ENCODE results near the gene TPCN1. TPM values are rescaled to one million over a fixed set of nuclear protein-coding genes. Genes with fewer than 3 reads are reported as not detected.
A peak's percentile ranks its signal among the peaks of the same experiment; 100 is the strongest.

Gene TPCN1
- total and polyA plus RNA-seq, 2 donors (not counting 1 experiment from before 2014, with no cell fraction given): 17.2 to 17.8 TPM

DNA sequence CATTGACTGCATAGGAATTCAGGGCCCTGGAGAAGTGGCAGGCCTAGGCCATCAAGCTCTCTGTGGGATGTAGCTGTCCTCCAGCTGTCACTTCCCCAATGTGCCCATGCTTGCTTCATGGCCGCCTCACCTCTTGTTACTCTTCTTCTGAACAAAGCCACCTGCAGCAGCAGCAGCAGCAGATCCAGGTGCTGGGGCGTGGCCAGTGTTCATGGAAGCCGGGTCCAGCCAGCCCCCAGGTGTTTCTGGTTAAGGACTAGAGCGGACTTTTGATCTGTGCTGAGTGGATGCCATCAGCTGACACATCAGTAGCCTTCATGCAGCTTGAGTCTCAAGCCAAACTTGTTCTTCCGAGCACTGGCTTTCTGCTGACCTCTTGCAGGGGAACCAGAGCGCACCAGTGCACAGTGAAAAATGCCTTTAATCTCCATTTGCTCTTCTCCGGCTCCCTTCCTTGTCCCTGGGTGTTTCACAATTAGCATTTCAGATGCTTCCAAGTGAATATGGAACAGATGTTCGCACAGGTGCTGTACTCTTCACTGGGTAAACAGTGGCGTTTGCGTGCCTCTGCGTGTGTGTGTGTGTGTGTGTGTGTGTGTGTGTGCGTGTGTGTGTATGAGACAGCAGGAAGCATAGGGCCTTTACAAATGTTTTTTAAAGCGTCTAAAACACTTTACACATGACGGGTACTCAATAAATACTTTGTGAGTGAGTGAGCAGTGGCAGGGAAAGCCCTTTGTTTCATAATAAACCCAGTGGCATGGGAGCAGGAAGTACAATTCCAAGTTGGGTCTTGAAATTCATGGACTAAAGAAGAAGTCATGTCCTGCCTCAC is 20.1 kb downstream of the TPCN1 start:
- H3K36me3 ChIP-seq (ENCODE audit: control insufficient read depth, insufficient read depth, low read length): no peaks in the 10 kb centered on the region
- DNase-seq (ENCODE audit: low read depth in 2 of 2): peak; percentile 78 to 95
- H4K20me1 ChIP-seq (ENCODE audit: control insufficient read depth, extremely low read depth, insufficient read depth, low read length): no peaks in the 10 kb centered on the region
- H3K9ac ChIP-seq (ENCODE audit: insufficient read depth, low read length): peak overlapping the region; percentile 36
- H3K4me1 ChIP-seq (ENCODE audit: control insufficient read depth, extremely low read depth, insufficient read depth, low read length): peaks cover 34% of the 10 kb centered on the region
- TF ChIP-seq, protein P1, sequence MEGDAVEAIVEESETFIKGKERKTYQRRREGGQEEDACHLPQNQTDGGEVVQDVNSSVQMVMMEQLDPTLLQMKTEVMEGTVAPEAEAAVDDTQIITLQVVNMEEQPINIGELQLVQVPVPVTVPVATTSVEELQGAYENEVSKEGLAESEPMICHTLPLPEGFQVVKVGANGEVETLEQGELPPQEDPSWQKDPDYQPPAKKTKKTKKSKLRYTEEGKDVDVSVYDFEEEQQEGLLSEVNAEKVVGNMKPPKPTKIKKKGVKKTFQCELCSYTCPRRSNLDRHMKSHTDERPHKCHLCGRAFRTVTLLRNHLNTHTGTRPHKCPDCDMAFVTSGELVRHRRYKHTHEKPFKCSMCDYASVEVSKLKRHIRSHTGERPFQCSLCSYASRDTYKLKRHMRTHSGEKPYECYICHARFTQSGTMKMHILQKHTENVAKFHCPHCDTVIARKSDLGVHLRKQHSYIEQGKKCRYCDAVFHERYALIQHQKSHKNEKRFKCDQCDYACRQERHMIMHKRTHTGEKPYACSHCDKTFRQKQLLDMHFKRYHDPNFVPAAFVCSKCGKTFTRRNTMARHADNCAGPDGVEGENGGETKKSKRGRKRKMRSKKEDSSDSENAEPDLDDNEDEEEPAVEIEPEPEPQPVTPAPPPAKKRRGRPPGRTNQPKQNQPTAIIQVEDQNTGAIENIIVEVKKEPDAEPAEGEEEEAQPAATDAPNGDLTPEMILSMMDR (conservative IDR thresholded peaks at IDR 0.05 in 1 of 2, IDR thresholded peaks at IDR 0.05 in 1 of 2; ENCODE audit: low read depth in 1 of 2, low read length in 2 of 2): no peak
- no peak for TF ChIP-seq EZH2 (IDR thresholded peaks at IDR 0.05; ENCODE audit: low read length, missing control alignments)
- no peak overlapping the region for H2AFZ ChIP-seq (ENCODE audit: low read length)
- no peaks in the 10 kb centered on the region for H3K79me2 ChIP-seq (ENCODE audit: control insufficient read depth, insufficient read depth, low read length)
- H3K27ac ChIP-seq (ENCODE audit: insufficient read depth, low read length): peak overlapping the region; percentile 70
- peak overlapping the region; percentile 40 for H3K4me2 ChIP-seq (ENCODE audit: extremely low read depth, insufficient read depth, low read length)
- no peaks in the 10 kb centered on the region for H3K9me3 ChIP-seq (ENCODE audit: control insufficient read depth, insufficient read depth, low read depth, low read length)
- H3K4me3 ChIP-seq (replicated peaks in 1 of 4; ENCODE audit: control extremely low read depth in 1 of 4, insufficient read depth in 1 of 4, low read depth in 3 of 4, low read length in 4 of 4): no peak overlapping the region
- no peaks in the 10 kb centered on the region for H3K27me3 ChIP-seq (ENCODE audit: control insufficient read depth, insufficient read depth, low read length)

DNA sequence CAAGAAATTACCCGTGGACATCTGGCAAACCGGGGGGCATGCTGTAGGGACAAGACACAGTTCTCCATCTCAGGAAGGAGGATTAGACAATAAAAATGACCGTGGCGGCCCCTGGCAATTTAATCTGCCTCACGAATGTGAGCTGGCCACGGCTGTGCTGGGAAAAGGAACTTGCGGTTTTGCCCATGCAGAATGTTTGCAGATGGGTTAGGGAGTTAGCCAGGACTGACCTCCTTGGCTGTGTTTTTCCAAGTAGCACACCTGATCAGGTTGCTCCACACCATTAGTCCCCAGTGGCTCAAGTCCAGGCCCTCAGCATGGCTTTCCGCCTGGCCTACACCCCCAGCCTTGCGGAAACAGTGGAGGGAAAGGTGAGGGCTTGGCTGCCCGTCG is 20.8 kb downstream of the TPCN1 start:
- no peak for TF ChIP-seq EZH2 (IDR thresholded peaks at IDR 0.05; ENCODE audit: low read length, missing control alignments)
- TF ChIP-seq, protein P1 (conservative IDR thresholded peaks at IDR 0.05 in 1 of 2, IDR thresholded peaks at IDR 0.05 in 1 of 2; ENCODE audit: low read depth in 1 of 2, low read length in 2 of 2): no peak
- Histone ChIP-seq H3K36me3 (ENCODE audit: control insufficient read depth, insufficient read depth, low read length) (no peaks in the 10 kb centered on the region), H3K9me3 (ENCODE audit: control insufficient read depth, insufficient read depth, low read depth, low read length) (no peaks in the 10 kb centered on the region), H3K4me3 (replicated peaks in 1 of 4; ENCODE audit: control extremely low read depth in 1 of 4, insufficient read depth in 1 of 4, low read depth in 3 of 4, low read length in 4 of 4) (no peak overlapping the region), H3K4me2 (ENCODE audit: extremely low read depth, insufficient read depth, low read length) (no peak overlapping the region), H3K79me2 (ENCODE audit: control insufficient read depth, insufficient read depth, low read length) (no peaks in the 10 kb centered on the region), H3K27ac (ENCODE audit: insufficient read depth, low read length) (peak overlapping the region; percentile 70), H3K27me3 (ENCODE audit: control insufficient read depth, insufficient read depth, low read length) (no peaks in the 10 kb centered on the region), H2AFZ (ENCODE audit: low read length) (no peak overlapping the region), H4K20me1 (ENCODE audit: control insufficient read depth, extremely low read depth, insufficient read depth, low read length) (no peaks in the 10 kb centered on the region), H3K9ac (ENCODE audit: insufficient read depth, low read length) (no peak overlapping the region), H3K4me1 (ENCODE audit: control insufficient read depth, extremely low read depth, insufficient read depth, low read length) (peaks cover 40% of the 10 kb centered on the region)
- peak in 1 of 2 donors; percentile 76 for DNase-seq (ENCODE audit: low read depth in 2 of 2)

DNA sequence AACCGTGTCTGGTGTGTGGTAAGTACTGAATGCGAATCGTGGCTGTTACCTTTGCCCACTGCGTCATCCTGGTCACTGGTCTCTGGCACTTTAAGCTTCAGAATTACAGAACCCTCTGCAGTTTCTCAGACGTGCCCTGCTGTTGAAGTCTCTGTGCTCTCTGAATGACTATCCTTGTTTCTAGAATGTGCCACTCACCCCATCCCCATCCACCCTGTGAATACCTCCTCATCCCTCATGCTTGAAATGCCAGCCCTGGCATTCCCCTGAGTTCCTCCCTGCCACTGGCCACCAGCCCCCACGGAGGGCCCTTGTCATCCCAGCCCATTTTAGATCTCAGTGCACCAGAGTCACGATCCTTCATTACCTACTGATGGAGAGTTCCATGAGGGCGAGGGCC is 21.3 kb downstream of the TPCN1 start:
- Histone ChIP-seq H3K9me3 (ENCODE audit: control insufficient read depth, insufficient read depth, low read depth, low read length) (no peaks in the 10 kb centered on the region), H4K20me1 (ENCODE audit: control insufficient read depth, extremely low read depth, insufficient read depth, low read length) (no peaks in the 10 kb centered on the region), H3K4me2 (ENCODE audit: extremely low read depth, insufficient read depth, low read length) (no peak overlapping the region), H3K36me3 (ENCODE audit: control insufficient read depth, insufficient read depth, low read length) (no peaks in the 10 kb centered on the region), H3K9ac (ENCODE audit: insufficient read depth, low read length) (no peak overlapping the region), H3K4me3 (replicated peaks in 1 of 4; ENCODE audit: control extremely low read depth in 1 of 4, insufficient read depth in 1 of 4, low read depth in 3 of 4, low read length in 4 of 4) (no peak overlapping the region), H3K4me1 (ENCODE audit: control insufficient read depth, extremely low read depth, insufficient read depth, low read length) (peaks cover 42% of the 10 kb centered on the region), H2AFZ (ENCODE audit: low read length) (no peak overlapping the region), H3K79me2 (ENCODE audit: control insufficient read depth, insufficient read depth, low read length) (no peaks in the 10 kb centered on the region), H3K27ac (ENCODE audit: insufficient read depth, low read length) (peak overlapping the region; percentile 70), H3K27me3 (ENCODE audit: control insufficient read depth, insufficient read depth, low read length) (no peaks in the 10 kb centered on the region)
- DNase-seq (ENCODE audit: low read depth in 2 of 2): no peak
- TF ChIP-seq EZH2 (IDR thresholded peaks at IDR 0.05; ENCODE audit: low read length, missing control alignments): no peak
- TF ChIP-seq, protein P1 (conservative IDR thresholded peaks at IDR 0.05 in 1 of 2, IDR thresholded peaks at IDR 0.05 in 1 of 2; ENCODE audit: low read depth in 1 of 2, low read length in 2 of 2): no peak
